Peyer's patch (tissue), 4 donors: ENCODE results near the gene FRMPD2. TPM values are rescaled to one million over a fixed set of nuclear protein-coding genes. Genes with fewer than 3 reads are reported as not detected.
"Not testable (repeated sequence)": the region's sequence is repeated elsewhere in the genome, so short reads cannot be mapped to it uniquely, and the experiment has no call there.

ENCODE experiments used
- DNase-seq, 3 donors: peaks; one replicate each; pipeline ENCODE4 v3.0.0-alpha.2; 2017 to 2019
- H3K27ac ChIP-seq, 4 donors: fragments of 200-600 bp; sonication (generic); one replicate each; pipeline ENCODE4 v1.5.1; 2016 to 2019
- H3K27me3 ChIP-seq, 2 donors: fragments of 200-600 bp; sonication (generic); one replicate each; pipeline ENCODE4 v1.5.1; 2019
- H3K36me3 ChIP-seq, 3 donors: fragments of 200-600 bp; sonication (generic); one replicate each; pipeline ENCODE4 v1.5.1; 2016 to 2019
- H3K4me1 ChIP-seq, 4 donors: fragments of 200-600 bp; sonication (generic); one replicate each; pipeline ENCODE4 v1.5.1; 2016 to 2019
- H3K4me3 ChIP-seq, 4 donors: fragments of 200-600 bp; sonication (generic); 1 replicate in 3 of 4; 2 replicates in 1 of 4; pipeline ENCODE4 v1.5.1; 2016 to 2019; ENCODE audit warnings: mild to moderate bottlenecking in 1 of 4
- H3K9me3 ChIP-seq, 4 donors: fragments of 200-600 bp; sonication (generic); one replicate each; pipeline ENCODE4 v1.5.1; 2016 to 2019; ENCODE audit warnings: mild to moderate bottlenecking in 1 of 4
- total RNA-seq, 4 donors: library from RNA; depleted of rRNA; stranded (reverse); fragments of >200 nt; gene quantifications; one replicate each; pipeline ENCODE4 v1.1.0, GENCODE V29; 2016

The FRMPD2 gene
- total RNA-seq, 4 donors from 2014 or later, result not detected

DNA sequence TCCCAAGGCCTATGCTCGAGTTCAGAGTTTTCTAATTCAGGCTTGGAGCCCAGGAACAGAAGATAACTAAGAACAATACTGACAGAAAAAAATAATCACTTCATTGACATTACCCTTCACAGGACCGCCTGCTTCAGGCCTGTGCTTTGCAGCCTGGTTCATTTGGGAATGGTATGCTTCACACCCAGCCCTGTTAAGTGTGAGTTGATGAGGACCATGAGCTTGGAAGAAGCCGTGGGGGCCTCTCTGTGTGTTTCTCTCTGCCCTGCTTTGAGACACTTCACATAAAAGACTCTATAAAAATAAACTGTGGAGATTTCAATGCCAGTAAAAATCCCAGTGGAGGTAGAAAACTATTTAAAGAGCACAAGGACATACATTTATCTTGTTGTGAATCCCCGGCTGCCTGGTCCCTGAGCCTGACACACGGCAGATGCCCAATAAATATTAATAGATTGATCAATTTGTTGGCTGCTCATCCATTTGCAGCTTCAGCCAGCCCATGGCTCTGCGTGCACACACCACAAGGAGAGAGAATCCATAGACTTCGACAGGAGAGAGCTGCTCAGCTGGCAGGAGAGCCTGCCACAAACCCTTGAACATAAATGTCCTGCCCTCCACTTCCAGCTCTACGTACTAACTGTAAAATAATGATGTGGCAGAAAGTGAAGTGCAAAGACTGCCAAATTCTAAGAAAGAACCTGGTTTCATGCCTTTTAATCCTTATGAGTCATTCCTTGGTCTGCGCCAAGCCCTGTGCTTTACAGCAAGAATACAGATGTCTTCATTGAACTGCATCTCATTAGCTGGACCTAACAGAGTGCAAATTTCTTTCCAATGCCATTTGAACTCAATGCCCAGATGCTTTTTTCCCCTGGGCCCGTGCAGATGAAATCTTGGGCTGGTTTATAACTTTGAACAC lies 130.5 kb downstream of the FRMPD2 start:
- H3K36me3 ChIP-seq, H3K4me1 ChIP-seq, H3K27ac ChIP-seq, H3K4me3 ChIP-seq, H3K27me3 ChIP-seq, H3K9me3 ChIP-seq, DNase-seq: not testable (repeated sequence)

GRCh38 chr10:48140949-48141348 lies 133.5 kb downstream of the FRMPD2 start:
- not testable (repeated sequence) for H3K4me3 ChIP-seq, H3K27me3 ChIP-seq, DNase-seq, H3K36me3 ChIP-seq, H3K4me1 ChIP-seq, H3K9me3 ChIP-seq, H3K27ac ChIP-seq

- H3K4me3 ChIP-seq, H3K27ac ChIP-seq, H3K27me3 ChIP-seq, H3K9me3 ChIP-seq, H3K4me1 ChIP-seq, H3K36me3 ChIP-seq, DNase-seq: not testable (repeated sequence)
Observed at GRCh38 chr10:48139953-48140850, 134.3 kb downstream of the FRMPD2 start.

DNA sequence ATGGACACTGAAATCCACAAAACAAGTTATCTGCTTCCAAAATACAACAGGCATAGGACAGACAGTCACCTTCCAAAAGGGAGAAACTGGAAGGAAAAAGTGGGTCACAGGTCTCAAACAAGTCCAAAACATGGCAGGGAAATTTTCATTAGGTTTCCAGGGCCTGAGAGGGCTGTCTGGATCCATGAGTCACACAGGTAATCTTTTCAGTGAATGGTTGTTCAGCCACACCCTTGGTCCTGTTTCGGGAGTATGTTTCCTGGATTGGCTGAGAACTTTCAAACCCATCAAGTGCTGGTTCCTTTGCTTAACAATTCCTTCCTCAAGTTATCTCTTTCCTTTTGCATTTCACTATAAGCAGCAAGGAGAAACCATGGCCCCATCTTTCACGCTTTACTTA lies 145.5 kb downstream of the FRMPD2 start:
- H3K4me3 ChIP-seq, H3K9me3 ChIP-seq, DNase-seq, H3K4me1 ChIP-seq, H3K27ac ChIP-seq, H3K27me3 ChIP-seq, H3K36me3 ChIP-seq: not testable (repeated sequence)

- H3K9me3 ChIP-seq, H3K27ac ChIP-seq, H3K27me3 ChIP-seq: not testable (repeated sequence)
Observed at GRCh38 chr10:48126251-48126650, 148.2 kb downstream of the FRMPD2 start.

GRCh38 chr10:48125631-48126030 lies 148.9 kb downstream of the FRMPD2 start:
- H3K27me3 ChIP-seq, DNase-seq, H3K4me1 ChIP-seq, H3K4me3 ChIP-seq, H3K27ac ChIP-seq, H3K36me3 ChIP-seq, H3K9me3 ChIP-seq: not testable (repeated sequence)

More at GRCh38 chr10:48126251-48126650, 148.2 kb downstream of the FRMPD2 start:
- not testable (repeated sequence) for DNase-seq, H3K4me3 ChIP-seq, H3K36me3 ChIP-seq, H3K4me1 ChIP-seq

DNA sequence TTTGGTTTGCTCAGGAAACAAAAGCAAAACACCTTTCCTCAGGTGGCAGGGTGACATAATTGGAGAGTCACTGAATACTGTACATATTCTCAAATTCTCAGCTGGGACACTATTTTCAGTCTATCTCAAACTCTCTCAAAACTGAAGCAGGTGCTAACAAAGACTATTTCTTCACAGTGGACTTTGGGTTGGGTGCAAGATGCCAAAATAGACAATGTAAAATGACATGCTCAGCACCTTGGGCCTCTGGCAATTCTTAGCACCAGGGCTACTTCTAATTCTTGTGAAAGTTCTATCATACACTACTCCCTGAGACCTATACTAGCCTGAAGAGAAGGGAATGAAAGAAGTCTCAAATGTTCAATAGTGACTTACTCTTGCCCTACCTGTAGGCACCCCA lies 151.9 kb downstream of the FRMPD2 start:
- H3K4me3 ChIP-seq, H3K27ac ChIP-seq, H3K27me3 ChIP-seq, DNase-seq, H3K4me1 ChIP-seq, H3K9me3 ChIP-seq, H3K36me3 ChIP-seq: not testable (repeated sequence)

- DNase-seq, H3K27ac ChIP-seq, H3K27me3 ChIP-seq, H3K36me3 ChIP-seq, H3K4me3 ChIP-seq, H3K4me1 ChIP-seq, H3K9me3 ChIP-seq: not testable (repeated sequence)
Observed at GRCh38 chr10:48110277-48110676, 164.2 kb downstream of the FRMPD2 start.

Other genes with a start within 250 kb of the FRMPD2 start
- 10 to 100 TPM; 59.9 to 89.0 (median 67.6) TPM for gene MAPK8, start 32.0 kb upstream of the FRMPD2 start, total RNA-seq